Measurements from ENCODE around the gene NLRP13.

GRCh38 chr19:55913643-55914268 lies 18.4 kb downstream of the NLRP13 start:
- TF ChIP-seq POLR2AphosphoS5 (IDR thresholded peaks at IDR 0.05; ENCODE audit: low read depth, low read length) (no peak), REST (IDR thresholded peaks at IDR 0.05; ENCODE audit: insufficient read depth in 1 of 2, low read depth in 2 of 2, low read length in 2 of 2) (no peak), TAF1 (IDR thresholded peaks at IDR 0.05; ENCODE audit: borderline replicate concordance, insufficient read depth, low read length) (no peak)
